H1 (cell line): Measurements from ENCODE around the gene RAPGEF1. TPM values are rescaled to one million over a fixed set of nuclear protein-coding genes. Genes with fewer than 3 reads are reported as not detected.

Experiments
- CTCF ChIA-PET: fragments of 300-600 bp; sonication (Branson Sonifier 250); formaldehyde crosslinking; loops from one replicate; lab custom pipeline; 2021; ENCODE audit not compliant: partially characterized antibody; lab: Charles Lee
- POLR2A ChIA-PET: fragments of 300-600 bp; sonication (Branson Sonifier 250); formaldehyde crosslinking; loops from one replicate; lab custom pipeline; 2021; ENCODE audit warnings: inconsistent platforms; ENCODE audit not compliant: partially characterized antibody; lab: Charles Lee
- DNase-seq, 2 experiments: peaks; one replicate each; pipeline versions ENCODE4 v3.0.0 to v3.0.0-alpha.2; 2010 to 2022; ENCODE audit warnings: low spot score in 2 of 2, low read depth in 1 of 2, mixed read lengths in 1 of 2
- FAIRE-seq: peaks from 2 replicates; lab custom pipeline; 2011; peaks lifted over from hg19 to GRCh38; lab: Jason Lieb, UNC
- H2AFZ ChIP-seq: 2 replicates; pipeline ENCODE4 v1.8.1; 2012; ENCODE audit warnings: low read length, inconsistent platforms
- H2AK5ac ChIP-seq: 2 replicates; pipeline ENCODE4 v1.6.1; 2013; ENCODE audit warnings: low read depth, low read length
- H2BK120ac ChIP-seq: replicated peaks from 2 replicates; pipeline ENCODE3; 2013; ENCODE audit warnings: low read depth, low read length, inconsistent platforms
- H2BK12ac ChIP-seq: 2 replicates; pipeline ENCODE4 v1.6.1; 2013; ENCODE audit warnings: low read depth, low read length
- H2BK15ac ChIP-seq: 2 replicates; pipeline ENCODE4 v1.6.1; 2013; ENCODE audit warnings: low read length
- H2BK20ac ChIP-seq: 2 replicates; pipeline ENCODE4 v1.6.1; 2013; ENCODE audit warnings: low read length
- H2BK5ac ChIP-seq: 2 replicates; pipeline ENCODE4 v1.6.1; 2013; ENCODE audit warnings: low read depth, low read length
- H3K14ac ChIP-seq: 2 replicates; pipeline ENCODE4 v1.6.1; 2013; ENCODE audit warnings: inconsistent platforms; ENCODE audit not compliant: insufficient read length
- H3K18ac ChIP-seq: 2 replicates; pipeline ENCODE4 v1.6.1; 2013; ENCODE audit warnings: low read length; ENCODE audit errors: extremely low read depth
- H3K23ac ChIP-seq: 2 replicates; pipeline ENCODE4 v1.6.1; 2013; ENCODE audit warnings: inconsistent platforms; ENCODE audit not compliant: insufficient read length
- H3K23me2 ChIP-seq: 2 replicates; pipeline ENCODE4 v1.6.1; 2013; ENCODE audit warnings: low read depth, low read length
- H3K27ac ChIP-seq: 2 replicates; pipeline ENCODE4 v1.6.1; 2011; ENCODE audit warnings: low read depth, low read length, inconsistent platforms
- H3K27me3 ChIP-seq, 4 experiments: replicated peaks in 1 of 4; 1 replicate in 1 of 4; 2 replicates in 3 of 4; pipeline versions ENCODE4 v1.6.1 to v1.8.1; 2011 to 2013; ENCODE audit warnings: low read length in 3 of 4, mild to moderate bottlenecking in 3 of 4, inconsistent platforms in 2 of 4, mixed read lengths in 2 of 4, moderate library complexity in 1 of 4; ENCODE audit not compliant: control insufficient read depth in 3 of 4, insufficient read depth in 3 of 4; ENCODE audit errors: extremely low read depth in 1 of 4
- H3K36me3 ChIP-seq, 4 experiments: 2 replicates each; pipeline versions ENCODE4 v1.6.1 to v1.8.1; 2011 to 2013; ENCODE audit warnings: mild to moderate bottlenecking in 4 of 4, low read length in 3 of 4, moderate library complexity in 2 of 4, control low read depth in 1 of 4, inconsistent platforms in 1 of 4; ENCODE audit not compliant: insufficient read depth in 4 of 4, control insufficient read depth in 2 of 4
- H3K4ac ChIP-seq: replicated peaks from 2 replicates; pipeline ENCODE3; 2013; ENCODE audit warnings: low read length, low read depth, mixed read lengths, inconsistent platforms; ENCODE audit not compliant: insufficient read length
- H3K4me1 ChIP-seq, 4 experiments: replicated peaks in 1 of 4; 1 replicate in 1 of 4; 2 replicates in 3 of 4; pipeline versions ENCODE4 v1.6.1 to v1.8.1; 2011 to 2013; ENCODE audit warnings: low read length in 3 of 4, inconsistent platforms in 2 of 4, mixed read lengths in 1 of 4; ENCODE audit not compliant: insufficient read depth in 4 of 4, control insufficient read depth in 3 of 4
- H3K4me2 ChIP-seq, 2 experiments: 2 replicates each; pipeline versions ENCODE4 v1.6.1 to v1.8.1; 2011 to 2013; ENCODE audit warnings: low read depth in 2 of 2, low read length in 2 of 2, control low read depth in 1 of 2, inconsistent platforms in 1 of 2, mild to moderate bottlenecking in 1 of 2; ENCODE audit not compliant: insufficient read depth in 1 of 2
- H3K4me3 ChIP-seq, 4 experiments: fragments of 200-600, 300-600 bp in 1 of 4; sonication (generic), shearing (Covaris generic), sonication (Bioruptor Twin) in 1 of 4; 2 replicates each; pipeline versions ENCODE4 v1.5.1 to v1.8.1; 2011 to 2016; ENCODE audit warnings: low read length in 4 of 4, low read depth in 3 of 4, control low read depth in 2 of 4, inconsistent platforms in 2 of 4, mild to moderate bottlenecking in 2 of 4, mixed read lengths in 1 of 4, moderate library complexity in 1 of 4; ENCODE audit not compliant: insufficient read depth in 2 of 4; ENCODE audit errors: extremely low read depth in 1 of 4
- H3K56ac ChIP-seq: replicated peaks from 2 replicates; pipeline ENCODE3; 2013; ENCODE audit warnings: low read depth, mild to moderate bottlenecking, mixed read lengths, low read length, inconsistent platforms; ENCODE audit not compliant: insufficient read length
- H3K79me1 ChIP-seq: 2 replicates; pipeline ENCODE4 v1.6.1; 2013; ENCODE audit warnings: low read depth, low read length, control low read depth
- H3K79me2 ChIP-seq, 2 experiments: 2 replicates each; pipeline versions ENCODE4 v1.6.1 to v1.8.1; 2012 to 2013; ENCODE audit warnings: low read length in 2 of 2, mild to moderate bottlenecking in 2 of 2, inconsistent platforms in 1 of 2; ENCODE audit not compliant: insufficient read depth in 2 of 2, control insufficient read depth in 1 of 2
- H3K9ac ChIP-seq, 4 experiments: replicated peaks in 1 of 4; 1 replicate in 1 of 4; 2 replicates in 3 of 4; pipeline versions ENCODE4 v1.6.1 to v1.8.1; 2011 to 2013; ENCODE audit warnings: low read depth in 3 of 4, low read length in 3 of 4, control low read depth in 2 of 4, mild to moderate bottlenecking in 2 of 4, moderate library complexity in 2 of 4, inconsistent platforms in 1 of 4; ENCODE audit errors: extremely low read depth in 1 of 4
- H3K9me3 ChIP-seq, 2 experiments: 2 replicates each; pipeline versions ENCODE4 v1.6.1 to v1.8.1; 2012 to 2013; ENCODE audit warnings: mild to moderate bottlenecking in 2 of 2, moderate library complexity in 2 of 2, control low read depth in 1 of 2, inconsistent platforms in 1 of 2, low read depth in 1 of 2, low read length in 1 of 2, mixed read lengths in 1 of 2; ENCODE audit not compliant: insufficient read depth in 2 of 2
- H4K20me1 ChIP-seq, 2 experiments: replicated peaks in 1 of 2; 2 replicates each; pipeline versions ENCODE3 to v1.8.1; 2011 to 2013; ENCODE audit warnings: inconsistent platforms in 2 of 2, low read length in 2 of 2, mild to moderate bottlenecking in 1 of 2; ENCODE audit not compliant: insufficient read depth in 2 of 2, control insufficient read depth in 1 of 2
- H4K5ac ChIP-seq: 2 replicates; pipeline ENCODE4 v1.6.1; 2013; ENCODE audit warnings: low read length, low read depth, mixed read lengths, inconsistent platforms; ENCODE audit not compliant: insufficient read length
- H4K8ac ChIP-seq: 2 replicates; pipeline ENCODE4 v1.8.0; 2013; ENCODE audit warnings: mild to moderate bottlenecking, moderate library complexity, low read length, inconsistent platforms; ENCODE audit not compliant: insufficient read depth; ENCODE audit errors: extremely low read depth
- H4K91ac ChIP-seq: replicated peaks from 2 replicates; pipeline ENCODE3; 2013; ENCODE audit warnings: low read length, mixed read lengths, inconsistent platforms; ENCODE audit not compliant: insufficient read length
- BRCA1 ChIP-seq: IDR thresholded peaks from 2 replicates; pipeline ENCODE4 v1.6.1; 2012; ENCODE audit warnings: low read depth, low read length, improper control_type of control experiment
- E2F6 ChIP-seq: IDR thresholded peaks from 2 replicates; pipeline ENCODE4 v1.6.1; 2012; ENCODE audit warnings: inconsistent platforms
- EP300 ChIP-seq, 2 experiments: IDR thresholded peaks; 1 replicate in 1 of 2; 2 replicates in 1 of 2; pipeline ENCODE4 v1.6.1; 2011 to 2012; ENCODE audit warnings: low read depth in 2 of 2, low read length in 2 of 2, mild to moderate bottlenecking in 2 of 2, borderline replicate concordance in 1 of 2, inconsistent platforms in 1 of 2, moderate library complexity in 1 of 2
- KDM4A ChIP-seq: IDR thresholded peaks from one replicate; pipeline ENCODE4 v1.7.1; 2012; ENCODE audit warnings: low read depth, mild to moderate bottlenecking, moderate library complexity, low read length, inconsistent platforms; ENCODE audit not compliant: severe bottlenecking
- MAX ChIP-seq: IDR thresholded peaks from 2 replicates; pipeline ENCODE4 v1.6.1; 2012; ENCODE audit warnings: inconsistent platforms
- PHF8 ChIP-seq: fragments of 200-600 bp; sonication (generic); conservative IDR thresholded peaks from 2 replicates; pipeline ENCODE4 v1.7.1; 2012; ENCODE audit warnings: low read depth, mild to moderate bottlenecking, inconsistent platforms, low read length, moderate library complexity
- SIN3A ChIP-seq, 2 experiments: IDR thresholded peaks in 1 of 2; conservative IDR thresholded peaks in 1 of 2; 2 replicates each; pipeline ENCODE4 v1.6.1; 2011 to 2012; ENCODE audit warnings: low read length in 2 of 2, improper control_type of control experiment in 1 of 2, low read depth in 1 of 2, mild to moderate bottlenecking in 1 of 2
- WGBS, 2 experiments: shearing (Covaris generic) in 1 of 2; methylation state at CpG; one replicate each; pipeline versions ENCODE4 v1.1.6 to v1.1.7; 2013 to 2015; ENCODE audit warnings: low lambda C conversion rate in 2 of 2, mixed read lengths in 2 of 2, inconsistent platforms in 1 of 2, low coverage in 1 of 2, missing lambda C conversion rate in 1 of 2; ENCODE audit not compliant: insufficient replicate concordance in 2 of 2, insufficient coverage in 1 of 2, insufficient read length in 1 of 2; ENCODE audit errors: extremely low coverage in 1 of 2, missing lambda C conversion rate in 1 of 2; 5-methylcytosine and 5-hydroxymethylcytosine counted together
- polyA plus RNA-seq, 7 experiments: library from polyadenylated mRNA; depleted of rRNA in 3 of 7; stranded (reverse) in 5 of 7; unstranded in 2 of 7; fragments of >200 nt in 5 of 7; fragments of 200-250 nt in 2 of 7; gene quantifications; 1 replicate in 5 of 7; 2 replicates in 1 of 7; 4 replicates in 1 of 7; pipeline versions ENCODE4 v1.2.1 to v1.2.3, GENCODE V29; 2011 to 2013; ENCODE audit warnings: missing spikeins in 2 of 7, mixed read lengths in 2 of 7
- total RNA-seq: library from RNA; stranded (reverse); fragmentation: NEBNext Ultra II Directional; extraction: Animal tissue kit (Norgen Biotek cat#: 25700); gene quantifications from 2 replicates; pipeline ENCODE4 v1.2.1, GENCODE V29; 2021

Gene RAPGEF1
- total and polyA plus RNA-seq, 2 of the 8 experiments (the other 6 are each of a cell fraction or from before 2014, with no cell fraction given) = 29.7 to 78.9 TPM

DNA sequence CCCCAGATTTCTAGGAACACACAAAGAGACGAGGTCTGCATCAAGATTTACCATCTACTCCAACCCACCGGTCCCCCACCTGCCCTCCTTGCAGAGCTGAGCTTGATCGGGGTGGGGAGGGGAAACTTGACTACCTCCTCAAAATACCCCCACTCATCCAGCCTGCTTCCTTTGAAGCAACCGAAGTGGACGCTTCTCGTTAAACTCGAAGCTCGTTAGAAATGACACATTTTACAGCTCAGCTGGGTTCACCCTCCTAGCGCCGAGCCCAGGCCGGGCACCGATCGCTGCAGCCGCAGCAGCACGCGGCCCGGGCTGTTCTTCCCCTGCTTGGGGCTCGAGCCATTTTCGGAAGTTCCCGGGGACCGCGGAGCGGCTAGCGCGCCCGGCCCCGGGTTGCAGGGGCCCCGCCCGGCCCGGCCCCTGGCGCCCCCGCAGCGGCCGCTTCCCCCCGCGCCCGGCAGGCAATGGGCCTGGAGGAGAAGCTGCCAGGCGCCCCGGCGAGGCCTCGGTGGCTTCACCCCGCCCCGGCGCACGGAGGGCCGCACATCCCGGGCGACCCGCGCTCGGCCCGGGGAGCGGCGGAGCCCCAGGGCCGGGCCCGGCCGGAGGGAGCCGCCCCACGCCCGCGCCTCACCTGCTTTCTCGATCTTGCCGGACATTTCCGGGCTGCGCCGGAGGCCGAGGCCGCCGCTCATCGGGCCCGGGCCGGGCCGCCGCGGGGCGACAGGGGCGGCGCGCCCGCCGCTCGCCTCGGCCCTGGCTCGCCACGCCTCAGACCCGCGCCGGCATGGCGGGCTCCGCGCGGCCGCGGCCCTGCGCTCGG is 530 bp downstream of the RAPGEF1 start:
- TF ChIP-seq SIN3A (conservative IDR thresholded peaks at IDR 0.05 in 1 of 2, IDR thresholded peaks at IDR 0.05 in 1 of 2; ENCODE audit: low read depth in 1 of 2, low read length in 2 of 2) (peak in 1 of 2 experiments; percentile 16; a peak in 1 of 4 replicates), MAX (peak; percentile 59; the same call in 1 of the 2 replicates), PHF8 (0 out of 2 replicates have a peak, but pooled peaks have one; percentile 12), E2F6 (peak; percentile 12; the same call in 1 of the 2 replicates), KDM4A (peak; percentile 38), EP300 (IDR thresholded peaks at IDR 0.05; ENCODE audit: borderline replicate concordance in 1 of 2, low read depth in 2 of 2, low read length in 2 of 2) (no peak), BRCA1 (no peak)
- TF ChIP-seq, all 59 proteins: peak for 5
- Histone ChIP-seq H3K79me1 (peaks cover 17% of the 10 kb centered on the region), H3K18ac (no peak overlapping the region), H2BK20ac (no peak overlapping the region), H4K91ac (no peak overlapping the region), H3K23me2 (peaks cover 2% of the 10 kb centered on the region; the same call in 1 of the 2 replicates), H3K4ac (no peak overlapping the region), H3K9ac (peak overlapping the region; percentile 51 to 85 (median 66)), H3K23ac (no peak overlapping the region), H3K56ac (no peak overlapping the region), H2AK5ac (no peak overlapping the region), H4K5ac (no peak overlapping the region), H3K4me2 (peak overlapping the region; percentile 69 to 90), H3K36me3 (no peaks in the 10 kb centered on the region), H2BK15ac (no peak overlapping the region), H3K27me3 (no peaks in the 10 kb centered on the region; a peak in 1 of 7 replicates), H3K14ac (no peak overlapping the region), H3K9me3 (peaks cover 0 to 7% of the 10 kb centered on the region in 2 experiments; a peak in 1 of 4 replicates), H2BK120ac (no peak overlapping the region), H3K4me3 (peak overlapping the region; percentile 66 to 77 (median 71)), H2AFZ (0 out of 2 replicates have a peak overlapping the region, but pooled peaks have one; percentile 36), H4K8ac (peak overlapping the region; percentile 59; the same call in 1 of the 2 replicates), H4K20me1 (peaks cover 0 to 18% of the 10 kb centered on the region in 2 experiments), H3K27ac (no peak overlapping the region; the same call in 1 of the 2 replicates), H2BK12ac (no peak overlapping the region), H3K4me1 (peaks cover 2 to 8% (median 4%) of the 10 kb centered on the region in 4 experiments; a peak in 5 of 7 replicates), H3K79me2 (peaks cover 5 to 45% of the 10 kb centered on the region in 2 experiments; a peak in 3 of 4 replicates), H2BK5ac (no peak overlapping the region)
- ChIA-PET CTCF (interaction anchor here (0.5 to 9.2 kb wide), 23 partner anchors 9 to 260 kb away, joined by 3 to 82 read pairs (median 4); no protein-coding TSS in a partner anchor), POLR2A (interaction anchor here (0.8 to 1.7 kb wide), 6 partner anchors 10 to 236 kb away, joined by 3 to 5 read pairs (median 5); no protein-coding TSS in a partner anchor)
- no peak for FAIRE-seq
- peak in 1 of 2 experiments; percentile 71 for DNase-seq
- 4% methylated on average over 8 of the region's 96 CpGs; no CpG with 5 or more reads in 1 of the 2 experiments for WGBS, 2 experiments
